GM12878 (cell line): ENCODE measurements around the gene ID3. TPM values are rescaled to one million over a fixed set of nuclear protein-coding genes. Genes with fewer than 3 reads are reported as not detected.
A peak's percentile ranks its signal among the peaks of the same experiment; 100 is the strongest.

Experiments
- ATAC-seq: fragments of 200-7000 bp; cut with Tn5 transposase; 3 replicates; pipeline ENCODE4 v1.9.1; 2020; ENCODE audit warnings: mild to moderate bottlenecking, moderate library complexity
- BruUV-seq: library from RNA; stranded (reverse); fragments of 400-500 nt; replicated peaks from 2 replicates; lab custom pipeline; 2021; lab: Mats Ljungman, UMichigan
- CTCF ChIA-PET: fragments of 300-600 bp; sonication (Branson Sonifier 250); formaldehyde crosslinking; extraction: SDS; loops from one replicate; lab custom pipeline; 2021; ENCODE audit warnings: inconsistent platforms; lab: Yijun Ruan, JAX
- POLR2A ChIA-PET: fragments of 350-600 bp; formaldehyde crosslinking; extraction: SDS; loops from one replicate; lab custom pipeline; 2021; ENCODE audit warnings: inconsistent platforms; lab: Charles Lee
- RAD21 ChIA-PET: fragments of 300-600 bp; sonication (Branson Sonifier 250); formaldehyde crosslinking; loops from one replicate; lab custom pipeline; 2023; ENCODE audit warnings: antibody characterized with exemption; ENCODE audit not compliant: unreplicated experiment; lab: Charles Lee
- SMC1A ChIA-PET: fragments of 300-600 bp; sonication (Branson Sonifier 250); formaldehyde crosslinking; loops from one replicate; lab custom pipeline; 2023; ENCODE audit not compliant: unreplicated experiment, uncharacterized antibody; lab: Charles Lee
- DNase-seq: peaks from one replicate; pipeline ENCODE4 v3.0.0-alpha.2; 2011; ENCODE audit warnings: low read depth, low spot score
- FAIRE-seq: peaks from 3 replicates; lab custom pipeline; 2011; peaks lifted over from hg19 to GRCh38; lab: Jason Lieb, UNC
- H2AFZ ChIP-seq: 2 replicates; pipeline ENCODE4 v1.6.0; 2011; ENCODE audit warnings: low read depth, low read length, control low read depth; ENCODE audit not compliant: control insufficient read depth
- H3K27ac ChIP-seq: 2 replicates; pipeline ENCODE4 v1.5.1; 2011; ENCODE audit warnings: control low read depth; ENCODE audit not compliant: control insufficient read depth, insufficient read depth
- H3K27me3 ChIP-seq, 2 experiments: replicated peaks in 1 of 2; 2 replicates each; pipeline versions ENCODE4 v1.6.0 to v1.6.1; 2011; ENCODE audit warnings: low read length in 1 of 2; ENCODE audit not compliant: control insufficient read depth in 2 of 2, insufficient read depth in 2 of 2
- H3K36me3 ChIP-seq, 2 experiments: 2 replicates each; pipeline ENCODE4 v1.5.1; 2011; ENCODE audit warnings: low read length in 1 of 2; ENCODE audit not compliant: control insufficient read depth in 2 of 2, insufficient read depth in 2 of 2
- H3K4me1 ChIP-seq: 2 replicates; pipeline ENCODE4 v1.6.1; 2011; ENCODE audit warnings: mild to moderate bottlenecking, low read length, moderate library complexity, mixed read lengths; ENCODE audit not compliant: control insufficient read depth, insufficient read depth
- H3K4me2 ChIP-seq: 2 replicates; pipeline ENCODE4 v1.6.0; 2011; ENCODE audit warnings: control low read depth; ENCODE audit not compliant: control insufficient read depth, insufficient read depth
- H3K4me3 ChIP-seq: fragments of 200-600 bp; sonication (generic); 2 replicates; pipeline ENCODE4 v1.5.1; 2016
- H3K79me2 ChIP-seq: 2 replicates; pipeline ENCODE4 v1.6.0; 2011; ENCODE audit warnings: low read length; ENCODE audit not compliant: control insufficient read depth, insufficient read depth
- H3K9ac ChIP-seq: 2 replicates; pipeline ENCODE4 v1.8.0; 2011; ENCODE audit warnings: low read length, control low read depth, mixed read lengths; ENCODE audit not compliant: control insufficient read depth, insufficient read depth
- H3K9me3 ChIP-seq: replicated peaks from 3 replicates; pipeline ENCODE4 v1.5.1; 2011; ENCODE audit warnings: mild to moderate bottlenecking, low read length; ENCODE audit not compliant: control insufficient read depth, insufficient read depth
- H4K20me1 ChIP-seq: 2 replicates; pipeline ENCODE4 v1.6.0; 2011; ENCODE audit not compliant: control insufficient read depth, insufficient read depth
- ASH2L ChIP-seq: fragments of 300-600, 200-600 bp; sonication (generic); IDR thresholded peaks from 2 replicates; pipeline ENCODE4 v1.6.1; 2017; ENCODE audit warnings: low read depth, mild to moderate bottlenecking, borderline replicate concordance
- BCL11A ChIP-seq: IDR thresholded peaks from 2 replicates; pipeline ENCODE4 v1.6.1; 2011; ENCODE audit warnings: low read depth, low read length
- BMI1 ChIP-seq: fragments of 450-650 bp; IDR thresholded peaks from 2 replicates; pipeline ENCODE4 v1.6.1; 2016; ENCODE audit warnings: mild to moderate bottlenecking, moderate library complexity, borderline replicate concordance
- CREM ChIP-seq: IDR thresholded peaks from 2 replicates; pipeline ENCODE4 v1.6.1; 2014; ENCODE audit warnings: antibody characterized with exemption, low read depth
- CUX1 ChIP-seq: IDR thresholded peaks from 2 replicates; pipeline ENCODE4 v1.6.1; 2012; ENCODE audit warnings: improper control_type of control experiment, low read depth, low read length; ENCODE audit not compliant: insufficient replicate concordance
- EGR1 ChIP-seq, 2 experiments: IDR thresholded peaks; 1 replicate in 1 of 2; 2 replicates in 1 of 2; pipeline ENCODE4 v1.6.1; 2011 to 2012; ENCODE audit warnings: low read depth in 2 of 2, low read length in 2 of 2, borderline replicate concordance in 1 of 2, mild to moderate bottlenecking in 1 of 2, moderate library complexity in 1 of 2
- GATAD2B ChIP-seq: fragments of 450-650 bp; conservative IDR thresholded peaks from 2 replicates; pipeline ENCODE4 v1.6.1; 2017; ENCODE audit warnings: low read depth, mild to moderate bottlenecking, moderate library complexity
- RAD51 ChIP-seq: fragments of 450-650 bp; IDR thresholded peaks from 2 replicates; pipeline ENCODE4 v1.6.1; 2016; ENCODE audit warnings: moderate library complexity, mild to moderate bottlenecking, inconsistent platforms
- SRF ChIP-seq, 2 experiments: IDR thresholded peaks; 2 replicates each; pipeline ENCODE4 v1.6.1; 2011; ENCODE audit warnings: low read depth in 2 of 2, low read length in 2 of 2, mild to moderate bottlenecking in 1 of 2, moderate library complexity in 1 of 2
- STAT3 ChIP-seq: IDR thresholded peaks from 2 replicates; pipeline ENCODE4 v1.6.1; 2011; ENCODE audit warnings: low read depth, low read length, improper control_type of control experiment
- TCF3 ChIP-seq: IDR thresholded peaks from 2 replicates; pipeline ENCODE4 v1.6.1; 2012; ENCODE audit warnings: low read depth, mild to moderate bottlenecking, low read length, borderline replicate concordance; ENCODE audit not compliant: insufficient read depth
- TCF7 ChIP-seq: IDR thresholded peaks from 2 replicates; pipeline ENCODE4 v1.6.1; 2014; ENCODE audit warnings: antibody characterized with exemption, borderline replicate concordance
- YY1 ChIP-seq: IDR thresholded peaks from 2 replicates; pipeline ENCODE4 v1.6.1; 2011; ENCODE audit warnings: low read depth, mild to moderate bottlenecking, low read length
- ZBED1 ChIP-seq: IDR thresholded peaks from 2 replicates; pipeline ENCODE4 v1.6.1; 2016; ENCODE audit warnings: borderline replicate concordance
- WGBS: methylation state at CpG from one replicate; pipeline ENCODE4 v1.1.6; 2016; ENCODE audit warnings: low lambda C conversion rate; ENCODE audit not compliant: insufficient replicate concordance, insufficient coverage; ENCODE audit errors: missing lambda C conversion rate; 5-methylcytosine and 5-hydroxymethylcytosine counted together
- in situ Hi-C: fragments of 300-500 bp; cut with MboI; formaldehyde crosslinking; loops from 9 replicates; pipeline ENCODE4 v1.14.3; 2018; ENCODE audit warnings: mixed read lengths
- intact Hi-C: fragments of 100-400 bp; cut with micrococcal nuclease; formaldehyde crosslinking; loops from one replicate; pipeline ENCODE4 v1.14.2; 2022; ENCODE audit not compliant: unreplicated experiment
- polyA plus RNA-seq, 11 experiments: library from polyadenylated mRNA; depleted of rRNA in 4 of 11; unstranded in 6 of 11; stranded (reverse) in 5 of 11; fragments of >200 nt; fragmentation: Nextera tagmentation in 4 of 11; fragmentation: Illumina TruSeq in 1 of 11; extraction: Ambion mirVana in 4 of 11; extraction: Trizol in 1 of 11; gene quantifications; 1 replicate in 1 of 11; 2 replicates in 10 of 11; pipeline versions ENCODE4 v1.2.1 to v1.2.3, GENCODE V29; 2011 to 2016; ENCODE audit warnings: inconsistent platforms in 2 of 11, missing spikeins in 2 of 11, low read depth in 1 of 11
- total RNA-seq, 4 experiments: library from RNA; depleted of rRNA in 3 of 4; stranded (reverse); fragments of >200 nt in 3 of 4; fragmentation: Illumina TruSeq in 1 of 4; extraction: Trizol in 1 of 4; gene quantifications; 2 replicates each; pipeline versions ENCODE4 v1.2.1 to v1.2.3, GENCODE V29; 2013 to 2021
- TF ChIP-seq, protein P1 (sequence below): fragments of 450-650 bp; IDR thresholded peaks from 2 replicates; pipeline ENCODE4 v1.6.1; 2017; ENCODE audit warnings: mild to moderate bottlenecking

ID3 gene
- total and polyA plus RNA-seq, 10 of the 15 experiments (the other 5 are each of a cell fraction or from before 2014, with no cell fraction given) = 42.7 to 475 (median 207) TPM

DNA sequence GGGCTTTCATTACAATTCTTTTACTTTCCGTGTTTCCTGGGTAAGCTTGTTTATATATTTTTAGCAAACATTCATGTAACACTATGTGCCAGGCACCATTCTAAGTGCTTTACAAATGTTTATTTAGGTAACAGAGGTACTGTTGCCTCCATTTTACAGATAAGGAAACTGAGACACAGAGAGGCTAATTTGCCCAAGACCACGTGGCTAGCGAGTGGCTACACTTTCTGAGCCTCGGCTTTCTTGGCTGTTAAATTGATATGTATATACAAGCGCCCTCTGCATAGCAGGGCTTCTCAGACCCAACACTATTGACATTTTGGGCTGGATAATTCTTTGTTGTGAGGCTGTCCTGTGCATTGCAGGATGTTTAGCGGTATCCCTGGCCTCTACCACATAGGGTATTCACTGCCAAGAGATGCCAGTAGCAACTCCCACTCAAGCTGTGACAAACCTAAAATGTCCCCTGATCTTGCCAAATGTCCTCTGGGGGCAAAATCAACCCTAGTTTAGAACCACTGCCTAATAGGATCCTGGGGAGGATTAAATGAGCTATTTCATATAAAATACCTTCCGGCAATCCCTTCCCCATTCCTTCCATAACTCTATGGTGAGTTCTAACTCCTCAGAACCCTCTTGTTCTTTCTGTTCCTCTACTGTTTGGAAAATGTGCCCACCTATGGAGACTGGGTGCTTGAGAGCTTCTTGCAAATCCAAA lies 17.2 kb upstream of the ID3 start:
- 25% methylated on average over 7 of the region's 7 CpGs for WGBS
- POLR2A ChIA-PET = interaction anchor here (0.6 to 14.7 kb wide), 16 partner anchors 10 to 1551 kb away, joined by 3 to 271 read pairs (median 13); partner anchors contain the start of gene ID3
- peak overlapping the region; percentile 82 for H3K9ac ChIP-seq
- SMC1A ChIA-PET = interaction anchor here (0.6 to 16.8 kb wide), 24 partner anchors 8 to 86 kb away, joined by 3 to 419 read pairs (median 8); partner anchors contain the start of gene ID3
- TSS peak; percentile 94 for BruUV-seq
- peak overlapping the region; percentile 91 for H3K4me2 ChIP-seq
- H3K27ac ChIP-seq = peak overlapping the region; percentile 96
- H3K9me3 ChIP-seq = no peaks in the 10 kb centered on the region
- FAIRE-seq = no peak
- peak overlapping the region; percentile 61; the same call in 1 of the 2 replicates for H3K4me3 ChIP-seq
- no peak for DNase-seq
- H3K4me1 ChIP-seq = peaks cover 53% of the 10 kb centered on the region
- peak; percentile 53; the same call in 1 of the 2 replicates for TF ChIP-seq YY1
- TF ChIP-seq ASH2L = no peak
- no peak for TF ChIP-seq CUX1
- no peak for TF ChIP-seq RAD51
- no peak for TF ChIP-seq EGR1 (IDR thresholded peaks at IDR 0.05; ENCODE audit: borderline replicate concordance in 1 of 2, low read depth in 2 of 2, low read length in 2 of 2)
- no peak for TF ChIP-seq CREM
- no peak for TF ChIP-seq BCL11A
- TF ChIP-seq STAT3 = no peak
- TF ChIP-seq SRF (IDR thresholded peaks at IDR 0.05; ENCODE audit: low read depth in 2 of 2, low read length in 2 of 2) = no peak
- TF ChIP-seq GATAD2B = 0 out of 2 replicates have a peak, but pooled peaks have one; percentile 15
- TF ChIP-seq, protein P1, sequence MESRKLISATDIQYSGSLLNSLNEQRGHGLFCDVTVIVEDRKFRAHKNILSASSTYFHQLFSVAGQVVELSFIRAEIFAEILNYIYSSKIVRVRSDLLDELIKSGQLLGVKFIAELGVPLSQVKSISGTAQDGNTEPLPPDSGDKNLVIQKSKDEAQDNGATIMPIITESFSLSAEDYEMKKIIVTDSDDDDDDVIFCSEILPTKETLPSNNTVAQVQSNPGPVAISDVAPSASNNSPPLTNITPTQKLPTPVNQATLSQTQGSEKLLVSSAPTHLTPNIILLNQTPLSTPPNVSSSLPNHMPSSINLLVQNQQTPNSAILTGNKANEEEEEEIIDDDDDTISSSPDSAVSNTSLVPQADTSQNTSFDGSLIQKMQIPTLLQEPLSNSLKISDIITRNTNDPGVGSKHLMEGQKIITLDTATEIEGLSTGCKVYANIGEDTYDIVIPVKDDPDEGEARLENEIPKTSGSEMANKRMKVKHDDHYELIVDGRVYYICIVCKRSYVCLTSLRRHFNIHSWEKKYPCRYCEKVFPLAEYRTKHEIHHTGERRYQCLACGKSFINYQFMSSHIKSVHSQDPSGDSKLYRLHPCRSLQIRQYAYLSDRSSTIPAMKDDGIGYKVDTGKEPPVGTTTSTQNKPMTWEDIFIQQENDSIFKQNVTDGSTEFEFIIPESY = peak; percentile 74; the same call in 1 of the 2 replicates
- no peak for TF ChIP-seq ZBED1
- TF ChIP-seq TCF7 = no peak
- TF ChIP-seq BMI1 = no peak
- no peak for TF ChIP-seq TCF3
- TF ChIP-seq, all 136 proteins: peak for 3
- Histone ChIP-seq H3K36me3 (no peaks in the 10 kb centered on the region), H3K27me3 (no peaks in the 10 kb centered on the region), H3K79me2 (no peaks in the 10 kb centered on the region), H4K20me1 (no peaks in the 10 kb centered on the region), H2AFZ (no peak overlapping the region)
- RAD21 ChIA-PET = interaction anchor here (0.7 to 7.8 kb wide), 22 partner anchors 9 to 334 kb away, joined by 3 to 252 read pairs (median 8); partner anchors contain the start of gene ID3
- intact Hi-C loops = loop anchor here (1.0 kb wide), 2 partner anchors 18 to 59 kb away; no protein-coding TSS in a partner anchor
- ATAC-seq = peak; percentile 1
- in situ Hi-C loops = loop anchor here (25.0 kb wide), 2 partner anchors 1436 to 1789 kb away; partner anchors contain the start of gene USP48
- CTCF ChIA-PET = interaction anchor here (0.6 to 8.6 kb wide), 17 partner anchors 8 to 122 kb away, joined by 3 to 112 read pairs (median 5); partner anchors contain the start of gene ID3
